H1 (cell line): Measurements from ENCODE around the gene VAMP2. TPM values are rescaled to one million over a fixed set of nuclear protein-coding genes. Genes with fewer than 3 reads are reported as not detected.

ENCODE experiments used
- CTCF ChIA-PET: fragments of 300-600 bp; sonication (Branson Sonifier 250); formaldehyde crosslinking; loops from one replicate; lab custom pipeline; 2021; ENCODE audit not compliant: partially characterized antibody; lab: Charles Lee
- POLR2A ChIA-PET: fragments of 300-600 bp; sonication (Branson Sonifier 250); formaldehyde crosslinking; loops from one replicate; lab custom pipeline; 2021; ENCODE audit warnings: inconsistent platforms; ENCODE audit not compliant: partially characterized antibody; lab: Charles Lee
- DNase-seq, 2 experiments: peaks; one replicate each; pipeline versions ENCODE4 v3.0.0 to v3.0.0-alpha.2; 2010 to 2022; ENCODE audit warnings: low spot score in 2 of 2, low read depth in 1 of 2, mixed read lengths in 1 of 2
- FAIRE-seq: peaks from 2 replicates; lab custom pipeline; 2011; peaks lifted over from hg19 to GRCh38; lab: Jason Lieb, UNC
- H2AFZ ChIP-seq: 2 replicates; pipeline ENCODE4 v1.8.1; 2012; ENCODE audit warnings: low read length, inconsistent platforms
- H2AK5ac ChIP-seq: 2 replicates; pipeline ENCODE4 v1.6.1; 2013; ENCODE audit warnings: low read depth, low read length
- H2BK120ac ChIP-seq: replicated peaks from 2 replicates; pipeline ENCODE3; 2013; ENCODE audit warnings: low read depth, low read length, inconsistent platforms
- H2BK12ac ChIP-seq: 2 replicates; pipeline ENCODE4 v1.6.1; 2013; ENCODE audit warnings: low read depth, low read length
- H2BK15ac ChIP-seq: 2 replicates; pipeline ENCODE4 v1.6.1; 2013; ENCODE audit warnings: low read length
- H2BK20ac ChIP-seq: 2 replicates; pipeline ENCODE4 v1.6.1; 2013; ENCODE audit warnings: low read length
- H2BK5ac ChIP-seq: 2 replicates; pipeline ENCODE4 v1.6.1; 2013; ENCODE audit warnings: low read depth, low read length
- H3K14ac ChIP-seq: 2 replicates; pipeline ENCODE4 v1.6.1; 2013; ENCODE audit warnings: inconsistent platforms; ENCODE audit not compliant: insufficient read length
- H3K18ac ChIP-seq: 2 replicates; pipeline ENCODE4 v1.6.1; 2013; ENCODE audit warnings: low read length; ENCODE audit errors: extremely low read depth
- H3K23ac ChIP-seq: 2 replicates; pipeline ENCODE4 v1.6.1; 2013; ENCODE audit warnings: inconsistent platforms; ENCODE audit not compliant: insufficient read length
- H3K23me2 ChIP-seq: 2 replicates; pipeline ENCODE4 v1.6.1; 2013; ENCODE audit warnings: low read depth, low read length
- H3K27ac ChIP-seq: 2 replicates; pipeline ENCODE4 v1.6.1; 2011; ENCODE audit warnings: low read depth, low read length, inconsistent platforms
- H3K27me3 ChIP-seq, 4 experiments: replicated peaks in 1 of 4; 1 replicate in 1 of 4; 2 replicates in 3 of 4; pipeline versions ENCODE4 v1.6.1 to v1.8.1; 2011 to 2013; ENCODE audit warnings: low read length in 3 of 4, mild to moderate bottlenecking in 3 of 4, inconsistent platforms in 2 of 4, mixed read lengths in 2 of 4, moderate library complexity in 1 of 4; ENCODE audit not compliant: control insufficient read depth in 3 of 4, insufficient read depth in 3 of 4; ENCODE audit errors: extremely low read depth in 1 of 4
- H3K36me3 ChIP-seq, 4 experiments: 2 replicates each; pipeline versions ENCODE4 v1.6.1 to v1.8.1; 2011 to 2013; ENCODE audit warnings: mild to moderate bottlenecking in 4 of 4, low read length in 3 of 4, moderate library complexity in 2 of 4, control low read depth in 1 of 4, inconsistent platforms in 1 of 4; ENCODE audit not compliant: insufficient read depth in 4 of 4, control insufficient read depth in 2 of 4
- H3K4ac ChIP-seq: replicated peaks from 2 replicates; pipeline ENCODE3; 2013; ENCODE audit warnings: low read length, low read depth, mixed read lengths, inconsistent platforms; ENCODE audit not compliant: insufficient read length
- H3K4me1 ChIP-seq, 4 experiments: replicated peaks in 1 of 4; 1 replicate in 1 of 4; 2 replicates in 3 of 4; pipeline versions ENCODE4 v1.6.1 to v1.8.1; 2011 to 2013; ENCODE audit warnings: low read length in 3 of 4, inconsistent platforms in 2 of 4, mixed read lengths in 1 of 4; ENCODE audit not compliant: insufficient read depth in 4 of 4, control insufficient read depth in 3 of 4
- H3K4me2 ChIP-seq, 2 experiments: 2 replicates each; pipeline versions ENCODE4 v1.6.1 to v1.8.1; 2011 to 2013; ENCODE audit warnings: low read depth in 2 of 2, low read length in 2 of 2, control low read depth in 1 of 2, inconsistent platforms in 1 of 2, mild to moderate bottlenecking in 1 of 2; ENCODE audit not compliant: insufficient read depth in 1 of 2
- H3K4me3 ChIP-seq, 4 experiments: fragments of 200-600, 300-600 bp in 1 of 4; sonication (generic), shearing (Covaris generic), sonication (Bioruptor Twin) in 1 of 4; 2 replicates each; pipeline versions ENCODE4 v1.5.1 to v1.8.1; 2011 to 2016; ENCODE audit warnings: low read length in 4 of 4, low read depth in 3 of 4, control low read depth in 2 of 4, inconsistent platforms in 2 of 4, mild to moderate bottlenecking in 2 of 4, mixed read lengths in 1 of 4, moderate library complexity in 1 of 4; ENCODE audit not compliant: insufficient read depth in 2 of 4; ENCODE audit errors: extremely low read depth in 1 of 4
- H3K56ac ChIP-seq: replicated peaks from 2 replicates; pipeline ENCODE3; 2013; ENCODE audit warnings: low read depth, mild to moderate bottlenecking, mixed read lengths, low read length, inconsistent platforms; ENCODE audit not compliant: insufficient read length
- H3K79me1 ChIP-seq: 2 replicates; pipeline ENCODE4 v1.6.1; 2013; ENCODE audit warnings: low read depth, low read length, control low read depth
- H3K79me2 ChIP-seq, 2 experiments: 2 replicates each; pipeline versions ENCODE4 v1.6.1 to v1.8.1; 2012 to 2013; ENCODE audit warnings: low read length in 2 of 2, mild to moderate bottlenecking in 2 of 2, inconsistent platforms in 1 of 2; ENCODE audit not compliant: insufficient read depth in 2 of 2, control insufficient read depth in 1 of 2
- H3K9ac ChIP-seq, 4 experiments: replicated peaks in 1 of 4; 1 replicate in 1 of 4; 2 replicates in 3 of 4; pipeline versions ENCODE4 v1.6.1 to v1.8.1; 2011 to 2013; ENCODE audit warnings: low read depth in 3 of 4, low read length in 3 of 4, control low read depth in 2 of 4, mild to moderate bottlenecking in 2 of 4, moderate library complexity in 2 of 4, inconsistent platforms in 1 of 4; ENCODE audit errors: extremely low read depth in 1 of 4
- H3K9me3 ChIP-seq, 2 experiments: 2 replicates each; pipeline versions ENCODE4 v1.6.1 to v1.8.1; 2012 to 2013; ENCODE audit warnings: mild to moderate bottlenecking in 2 of 2, moderate library complexity in 2 of 2, control low read depth in 1 of 2, inconsistent platforms in 1 of 2, low read depth in 1 of 2, low read length in 1 of 2, mixed read lengths in 1 of 2; ENCODE audit not compliant: insufficient read depth in 2 of 2
- H4K20me1 ChIP-seq, 2 experiments: replicated peaks in 1 of 2; 2 replicates each; pipeline versions ENCODE3 to v1.8.1; 2011 to 2013; ENCODE audit warnings: inconsistent platforms in 2 of 2, low read length in 2 of 2, mild to moderate bottlenecking in 1 of 2; ENCODE audit not compliant: insufficient read depth in 2 of 2, control insufficient read depth in 1 of 2
- H4K5ac ChIP-seq: 2 replicates; pipeline ENCODE4 v1.6.1; 2013; ENCODE audit warnings: low read length, low read depth, mixed read lengths, inconsistent platforms; ENCODE audit not compliant: insufficient read length
- H4K8ac ChIP-seq: 2 replicates; pipeline ENCODE4 v1.8.0; 2013; ENCODE audit warnings: mild to moderate bottlenecking, moderate library complexity, low read length, inconsistent platforms; ENCODE audit not compliant: insufficient read depth; ENCODE audit errors: extremely low read depth
- H4K91ac ChIP-seq: replicated peaks from 2 replicates; pipeline ENCODE3; 2013; ENCODE audit warnings: low read length, mixed read lengths, inconsistent platforms; ENCODE audit not compliant: insufficient read length
- CEBPB ChIP-seq: IDR thresholded peaks from 2 replicates; pipeline ENCODE4 v1.6.1; 2012; ENCODE audit warnings: low read depth, low read length
- CTBP2 ChIP-seq: IDR thresholded peaks from 2 replicates; pipeline ENCODE4 v1.7.0; 2011; ENCODE audit warnings: borderline replicate concordance, mild to moderate bottlenecking, moderate library complexity, mixed read lengths, low read length; ENCODE audit not compliant: insufficient read depth, insufficient read length
- MAFK ChIP-seq: IDR thresholded peaks from 2 replicates; pipeline ENCODE4 v1.6.1; 2012; ENCODE audit warnings: low read depth, mild to moderate bottlenecking, improper control_type of control experiment, low read length
- PHF8 ChIP-seq: fragments of 200-600 bp; sonication (generic); conservative IDR thresholded peaks from 2 replicates; pipeline ENCODE4 v1.7.1; 2012; ENCODE audit warnings: low read depth, mild to moderate bottlenecking, inconsistent platforms, low read length, moderate library complexity
- SIN3A ChIP-seq, 2 experiments: IDR thresholded peaks in 1 of 2; conservative IDR thresholded peaks in 1 of 2; 2 replicates each; pipeline ENCODE4 v1.6.1; 2011 to 2012; ENCODE audit warnings: low read length in 2 of 2, improper control_type of control experiment in 1 of 2, low read depth in 1 of 2, mild to moderate bottlenecking in 1 of 2
- WGBS, 2 experiments: shearing (Covaris generic) in 1 of 2; methylation state at CpG; one replicate each; pipeline versions ENCODE4 v1.1.6 to v1.1.7; 2013 to 2015; ENCODE audit warnings: low lambda C conversion rate in 2 of 2, mixed read lengths in 2 of 2, inconsistent platforms in 1 of 2, low coverage in 1 of 2, missing lambda C conversion rate in 1 of 2; ENCODE audit not compliant: insufficient replicate concordance in 2 of 2, insufficient coverage in 1 of 2, insufficient read length in 1 of 2; ENCODE audit errors: extremely low coverage in 1 of 2, missing lambda C conversion rate in 1 of 2; 5-methylcytosine and 5-hydroxymethylcytosine counted together
- polyA plus RNA-seq, 7 experiments: library from polyadenylated mRNA; depleted of rRNA in 3 of 7; stranded (reverse) in 5 of 7; unstranded in 2 of 7; fragments of >200 nt in 5 of 7; fragments of 200-250 nt in 2 of 7; gene quantifications; 1 replicate in 5 of 7; 2 replicates in 1 of 7; 4 replicates in 1 of 7; pipeline versions ENCODE4 v1.2.1 to v1.2.3, GENCODE V29; 2011 to 2013; ENCODE audit warnings: missing spikeins in 2 of 7, mixed read lengths in 2 of 7
- total RNA-seq: library from RNA; stranded (reverse); fragmentation: NEBNext Ultra II Directional; extraction: Animal tissue kit (Norgen Biotek cat#: 25700); gene quantifications from 2 replicates; pipeline ENCODE4 v1.2.1, GENCODE V29; 2021
- TF ChIP-seq, protein P1 (sequence below): IDR thresholded peaks from 2 replicates; pipeline ENCODE4 v1.6.1; 2012; ENCODE audit warnings: low read length, inconsistent platforms
- TF ChIP-seq, protein P2 (sequence below): IDR thresholded peaks from 2 replicates; pipeline ENCODE4 v1.6.1; 2011; ENCODE audit warnings: low read length, improper control_type of control experiment

VAMP2 gene
- total and polyA plus RNA-seq, 2 of the 8 experiments (the other 6 are each of a cell fraction or from before 2014, with no cell fraction given) = 19.3 to 20.5 TPM

DNA sequence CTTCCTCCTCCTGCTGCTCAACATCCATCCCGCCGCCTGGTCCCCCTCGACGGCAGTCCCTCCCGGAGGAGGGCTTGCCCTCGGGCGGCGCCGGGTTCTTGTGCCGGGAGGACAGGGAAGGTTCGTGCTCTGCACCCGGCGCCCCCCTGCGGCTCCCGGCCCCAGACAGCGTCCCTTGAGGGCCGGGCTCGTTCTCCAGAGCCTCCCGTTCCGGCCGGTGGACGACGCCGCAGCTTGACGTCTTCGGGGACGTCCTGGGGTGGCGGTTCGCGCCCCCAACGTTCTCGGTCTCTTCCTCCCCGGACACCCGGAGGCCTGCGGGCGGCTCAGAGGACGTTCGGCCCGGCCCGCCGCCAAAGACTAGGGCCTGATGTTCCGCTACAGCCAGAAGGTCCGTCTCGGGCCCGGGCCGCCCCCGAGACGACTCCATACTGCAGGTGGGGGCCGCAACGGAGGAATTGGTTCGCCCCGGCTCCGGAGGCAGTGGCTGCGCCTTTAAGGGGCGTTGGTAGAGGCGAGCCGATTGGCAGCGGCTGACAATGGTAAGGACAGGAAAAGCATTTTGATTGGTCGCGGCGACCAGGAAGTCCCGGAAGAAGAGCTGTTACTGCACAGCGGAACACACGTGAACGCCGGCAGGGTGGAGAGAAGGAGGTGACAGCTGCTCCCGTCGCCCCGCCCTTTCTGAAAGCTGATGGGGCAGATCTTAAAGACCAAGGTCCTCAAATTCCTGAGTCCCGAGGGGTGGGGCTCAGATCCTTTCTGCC lies 27.1 kb upstream of the VAMP2 start, which contains the start of gene BORCS6:
Gene BORCS6 (minus strand): TSS at position 470 of the 767 bp plus-strand sequence. CDS start 40 bp downstream, at position 430.
- Histone ChIP-seq H3K23ac (no peak within 1 kb of the TSS), H3K4me3 (peak within 1 kb of the TSS; percentile 59 to 89 (median 78)), H3K27ac (no peak within 1 kb of the TSS), H2BK15ac (peak within 1 kb of the TSS; percentile 95), H3K56ac (no peak within 1 kb of the TSS), H3K4me1 (peaks cover 4 to 21% (median 10%) of the 10 kb centered on the region in 4 experiments; a peak in 6 of 7 replicates), H4K91ac (no peak within 1 kb of the TSS), H3K79me2 (no peaks in the 10 kb centered on the region), H3K18ac (0 out of 2 replicates have a peak within 1 kb of the TSS, but pooled peaks have one; percentile 13), H3K36me3 (no peaks in the 10 kb centered on the region), H2BK12ac (no peak within 1 kb of the TSS), H4K5ac (no peak within 1 kb of the TSS), H3K9ac (peak within 1 kb of the TSS in 3 of 4 experiments; percentile 20 to 66 (median 25); a peak in 3 of 7 replicates), H2BK5ac (peak within 1 kb of the TSS; percentile 37), H2AFZ (no peak within 1 kb of the TSS), H3K4ac (no peak within 1 kb of the TSS), H3K79me1 (no peaks in the 10 kb centered on the region), H3K14ac (no peak within 1 kb of the TSS), H3K9me3 (no peaks in the 10 kb centered on the region), H4K8ac (no peak within 1 kb of the TSS; the same call in none of the 2 replicates), H3K27me3 (peaks cover 2 to 17% (median 11%) of the 10 kb centered on the region in 4 experiments), H4K20me1 (peaks cover 2 to 6% of the 10 kb centered on the region in 2 experiments), H3K23me2 (peaks cover 17% of the 10 kb centered on the region), H2AK5ac (peak within 1 kb of the TSS; percentile 31; the same call in 1 of the 2 replicates), H3K4me2 (peak within 1 kb of the TSS; percentile 86 to 96), H2BK120ac (peak within 1 kb of the TSS; percentile 77), H2BK20ac (no peak within 1 kb of the TSS)
- FAIRE-seq (no peak), DNase-seq (peak; percentile 87)
- ChIA-PET POLR2A (interaction anchor here (0.9 to 19.9 kb wide), 16 partner anchors 13 to 60 kb away, joined by 3 to 373 read pairs (median 5); partner anchors contain the start of genes AURKB, PER1, TMEM107 and VAMP2), CTCF (interaction anchor here (1.4 to 2.5 kb wide), 5 partner anchors 12 to 111 kb away, joined by 3 to 8 read pairs (median 5); partner anchors contain the start of genes ALOXE3 and PFAS)
- 2% methylated on average over 43 of the region's 70 CpGs; no CpG with 5 or more reads in 1 of the 2 experiments for WGBS, 2 experiments
- TF ChIP-seq CEBPB (no peak), CTBP2 (no peak), PHF8 (peak; percentile 54; the same call in 1 of the 2 replicates), SIN3A (conservative IDR thresholded peaks at IDR 0.05 in 1 of 2, IDR thresholded peaks at IDR 0.05 in 1 of 2; ENCODE audit: low read depth in 1 of 2, low read length in 2 of 2) (peak; percentile 91 to 97; a peak in 3 of 4 replicates), MAFK (no peak; the same call in 1 of the 2 replicates)
- TF ChIP-seq, protein P1, sequence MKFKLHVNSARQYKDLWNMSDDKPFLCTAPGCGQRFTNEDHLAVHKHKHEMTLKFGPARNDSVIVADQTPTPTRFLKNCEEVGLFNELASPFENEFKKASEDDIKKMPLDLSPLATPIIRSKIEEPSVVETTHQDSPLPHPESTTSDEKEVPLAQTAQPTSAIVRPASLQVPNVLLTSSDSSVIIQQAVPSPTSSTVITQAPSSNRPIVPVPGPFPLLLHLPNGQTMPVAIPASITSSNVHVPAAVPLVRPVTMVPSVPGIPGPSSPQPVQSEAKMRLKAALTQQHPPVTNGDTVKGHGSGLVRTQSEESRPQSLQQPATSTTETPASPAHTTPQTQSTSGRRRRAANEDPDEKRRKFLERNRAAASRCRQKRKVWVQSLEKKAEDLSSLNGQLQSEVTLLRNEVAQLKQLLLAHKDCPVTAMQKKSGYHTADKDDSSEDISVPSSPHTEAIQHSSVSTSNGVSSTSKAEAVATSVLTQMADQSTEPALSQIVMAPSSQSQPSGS = no peak
- TF ChIP-seq, protein P2, sequence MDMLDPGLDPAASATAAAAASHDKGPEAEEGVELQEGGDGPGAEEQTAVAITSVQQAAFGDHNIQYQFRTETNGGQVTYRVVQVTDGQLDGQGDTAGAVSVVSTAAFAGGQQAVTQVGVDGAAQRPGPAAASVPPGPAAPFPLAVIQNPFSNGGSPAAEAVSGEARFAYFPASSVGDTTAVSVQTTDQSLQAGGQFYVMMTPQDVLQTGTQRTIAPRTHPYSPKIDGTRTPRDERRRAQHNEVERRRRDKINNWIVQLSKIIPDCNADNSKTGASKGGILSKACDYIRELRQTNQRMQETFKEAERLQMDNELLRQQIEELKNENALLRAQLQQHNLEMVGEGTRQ = peak; percentile 68; the same call in 1 of the 2 replicates
